NCI-H748 (cell line): ENCODE data around the gene COL5A3.
A peak's percentile ranks its signal among the peaks of the same experiment; 100 is the strongest.
"Not testable (repeated sequence)": the region's sequence is repeated elsewhere in the genome, so short reads cannot be mapped to it uniquely, and the experiment has no call there.

ENCODE experiments used
- DNase-seq: peaks from one replicate; lab custom pipeline; 2025; ENCODE audit not compliant: unreplicated experiment; lab: John Stamatoyannopoulos, UW

COL5A3 gene

GRCh38 chr19:10010247-10010691 is at the start of gene COL5A3:
Gene COL5A3 (minus strand): TSS chr19:10010504. CDS start chr19:10010385, 119 bp downstream.
- DNase-seq = no peak

- DNase-seq = no peak
Measured at GRCh38 chr19:10052602-10053360, 42.5 kb upstream of the COL5A3 start.

GRCh38 chr19:10049626-10050025 is 39.3 kb upstream of the COL5A3 start:
- no peak for DNase-seq

- no peak for DNase-seq
Measured at GRCh38 chr19:10045371-10045770, 35.1 kb upstream of the COL5A3 start.

GRCh38 chr19:10044390-10044789 is 34.1 kb upstream of the COL5A3 start:
- DNase-seq = no peak

- DNase-seq = no peak
Measured at GRCh38 chr19:10043286-10043927, 33.1 kb upstream of the COL5A3 start.

- DNase-seq = no peak
Measured at GRCh38 chr19:10037809-10038208, 27.5 kb upstream of the COL5A3 start.

GRCh38 chr19:10037367-10037766 is 27.1 kb upstream of the COL5A3 start:
- no peak for DNase-seq

- no peak for DNase-seq
Measured at GRCh38 chr19:10036601-10037071, 26.3 kb upstream of the COL5A3 start.

GRCh38 chr19:10033614-10034013 is 23.3 kb upstream of the COL5A3 start:
- DNase-seq = no peak

- DNase-seq = peak; percentile 83
Measured at GRCh38 chr19:10027158-10027997, 17.1 kb upstream of the COL5A3 start.

GRCh38 chr19:10026744-10027143 is 16.4 kb upstream of the COL5A3 start:
- no peak for DNase-seq

GRCh38 chr19:10023096-10023495 is 12.8 kb upstream of the COL5A3 start:
- DNase-seq = not testable (repeated sequence)

GRCh38 chr19:10021863-10022262 is 11.6 kb upstream of the COL5A3 start:
- DNase-seq = no peak

GRCh38 chr19:10021446-10021845 is 11.1 kb upstream of the COL5A3 start:
- no peak for DNase-seq

GRCh38 chr19:10020851-10021250 is 10.5 kb upstream of the COL5A3 start:
- no peak for DNase-seq

- DNase-seq = no peak
Measured at GRCh38 chr19:10019246-10019645, 8.9 kb upstream of the COL5A3 start.

GRCh38 chr19:10018786-10019185 is 8.5 kb upstream of the COL5A3 start:
- no peak for DNase-seq

- DNase-seq = no peak
Measured at GRCh38 chr19:10018263-10018662, 8.0 kb upstream of the COL5A3 start.

- DNase-seq = no peak
Measured at GRCh38 chr19:10013834-10014618, 3.7 kb upstream of the COL5A3 start.

GRCh38 chr19:10013316-10013715 is 3.0 kb upstream of the COL5A3 start, which contains the start of gene RDH8:
Gene RDH8 (plus strand): TSS chr19:10013483. CDS start chr19:10013498, 15 bp downstream.
- DNase-seq = no peak
